K562 (cell line): ENCODE data around the gene SLC20A1. TPM values are rescaled to one million over a fixed set of nuclear protein-coding genes. Genes with fewer than 3 reads are reported as not detected.
A peak's percentile ranks its signal among the peaks of the same experiment; 100 is the strongest.

Experiments used
- ARID1B ChIP-seq: fragments of 450-650 bp; IDR thresholded peaks from 2 replicates; pipeline ENCODE4 v1.6.1; 2016; ENCODE audit warnings: antibody characterized with exemption, mild to moderate bottlenecking, inconsistent platforms
- ATF1 ChIP-seq, 2 experiments: fragments of 450-650 bp in 1 of 2; IDR thresholded peaks; 2 replicates each; pipeline ENCODE4 v1.6.1; 2016; ENCODE audit warnings: missing compliant biosample characterization in 1 of 2, missing genetic modification characterization in 1 of 2
- CUX1 ChIP-seq: fragments of 200-800 bp; sonication (Bioruptor generic); IDR thresholded peaks from 2 replicates; pipeline ENCODE4 v1.6.1; 2016; ENCODE audit warnings: missing genetic modification characterization, missing compliant biosample characterization
- FOXK2 ChIP-seq, 2 experiments: fragments of 450-650 bp; IDR thresholded peaks in 1 of 2; conservative IDR thresholded peaks in 1 of 2; 2 replicates each; pipeline ENCODE4 v1.6.1; 2016; ENCODE audit warnings: low read depth in 2 of 2, mild to moderate bottlenecking in 1 of 2
- NFATC3 ChIP-seq: fragments of 450-650 bp; IDR thresholded peaks from 2 replicates; pipeline ENCODE4 v1.6.1; 2017; ENCODE audit warnings: mild to moderate bottlenecking
- SP2 ChIP-seq: IDR thresholded peaks from 2 replicates; pipeline ENCODE4 v1.6.1; 2011; ENCODE audit warnings: mild to moderate bottlenecking, low read depth, low read length, moderate library complexity; ENCODE audit not compliant: poor library complexity, severe bottlenecking; ENCODE audit errors: extremely low read depth
- STAT5A ChIP-seq: IDR thresholded peaks from 2 replicates; pipeline ENCODE4 v1.6.1; 2012; ENCODE audit warnings: low read length, inconsistent platforms, borderline replicate concordance
- WHSC1 ChIP-seq: IDR thresholded peaks from one replicate; pipeline ENCODE4 v1.6.1; 2012; ENCODE audit warnings: low read length, control low read depth, inconsistent platforms
- ZKSCAN8 ChIP-seq: fragments of 200-800 bp; sonication (Bioruptor generic); IDR thresholded peaks from 2 replicates; pipeline ENCODE4 v1.6.1; 2016; ENCODE audit warnings: missing genetic modification characterization, missing compliant biosample characterization
- ZNF143 ChIP-seq: sonication (generic); formaldehyde crosslinking; IDR thresholded peaks from 2 replicates; pipeline ENCODE4 v1.9.0; 2022; ENCODE audit warnings: mild to moderate bottlenecking, missing genetic modification reagents
- ZNF217 ChIP-seq: sonication (generic); formaldehyde crosslinking; IDR thresholded peaks from 2 replicates; pipeline ENCODE4 v1.8.0; 2022; ENCODE audit warnings: mild to moderate bottlenecking, missing genetic modification reagents
- ZNF384 ChIP-seq: IDR thresholded peaks from 2 replicates; pipeline ENCODE4 v1.6.1; 2012; ENCODE audit warnings: low read depth, low read length, improper control_type of control experiment
- ZNF398 ChIP-seq: fragments of 250-450 bp; sonication (Bioruptor Pico); IDR thresholded peaks from 2 replicates; pipeline ENCODE4 v1.8.0; 2021; ENCODE audit warnings: moderate library complexity, mild to moderate bottlenecking, inconsistent platforms
- ZNF766 ChIP-seq: fragments of 200-800 bp; sonication (Bioruptor generic); conservative IDR thresholded peaks from 2 replicates; pipeline ENCODE4 v1.6.1; 2016; ENCODE audit warnings: missing genetic modification characterization, missing compliant biosample characterization
- polyA plus RNA-seq, 8 experiments: library from polyadenylated mRNA; depleted of rRNA in 4 of 8; stranded (reverse) in 5 of 8; unstranded in 3 of 8; fragments of >200 nt; fragmentation: Nextera tagmentation in 2 of 8; fragmentation: Illumina TruSeq in 1 of 8; extraction: Ambion mirVana in 2 of 8; extraction: Trizol in 1 of 8; gene quantifications; 2 replicates each; pipeline versions ENCODE4 v1.2.1 to v1.2.3, GENCODE V29; 2011 to 2014; ENCODE audit warnings: inconsistent platforms in 1 of 8, missing spikeins in 1 of 8
- total RNA-seq, 7 experiments: library from RNA; depleted of rRNA in 6 of 7; stranded (reverse); fragments of >200 nt in 6 of 7; fragmentation: Illumina TruSeq in 2 of 7; extraction: Trizol in 2 of 7; gene quantifications; 2 replicates each; pipeline versions ENCODE4 v1.2.1 to v1.2.3, GENCODE V29; 2011 to 2021; ENCODE audit warnings: low replicate concordance in 1 of 7
- TF ChIP-seq, protein P1 (sequence below): fragments of 450-650 bp; IDR thresholded peaks from 2 replicates; pipeline ENCODE4 v1.6.1; 2018; ENCODE audit not compliant: partially characterized antibody

The SLC20A1 gene
- total and polyA plus RNA-seq, 9 of the 15 experiments (the other 6 are each of a cell fraction or from before 2014, with no cell fraction given), result 53.8 to 150 (median 74.7) TPM

GRCh38 chr2:112683550-112684414 is 38.0 kb downstream of the SLC20A1 start (continued):
- TF ChIP-seq CUX1 (no peak), ZNF217 (CRISPR knock-in tag) (no peak), ZKSCAN8 (CRISPR knock-in tag) (no peak), ZNF143 (no peak), ZNF398 (CRISPR knock-in tag) (no peak), ATF1 (CRISPR knock-in tag; IDR thresholded peaks at IDR 0.05) (no peak), ATF1 (tag; IDR thresholded peaks at IDR 0.05) (peak; percentile 28; the same call in 1 of the 2 replicates), ARID1B (peak; percentile 97), STAT5A (peak; percentile 86), FOXK2 (conservative IDR thresholded peaks at IDR 0.05 in 1 of 2, IDR thresholded peaks at IDR 0.05 in 1 of 2; ENCODE audit: low read depth in 2 of 2) (peak; percentile 90 to 91), ZNF766 (CRISPR knock-in tag) (peak; percentile 55; the same call in 1 of the 2 replicates), NFATC3 (no peak), SP2 (no peak), ZNF384 (no peak), WHSC1 (no peak)
- TF ChIP-seq, protein P1, sequence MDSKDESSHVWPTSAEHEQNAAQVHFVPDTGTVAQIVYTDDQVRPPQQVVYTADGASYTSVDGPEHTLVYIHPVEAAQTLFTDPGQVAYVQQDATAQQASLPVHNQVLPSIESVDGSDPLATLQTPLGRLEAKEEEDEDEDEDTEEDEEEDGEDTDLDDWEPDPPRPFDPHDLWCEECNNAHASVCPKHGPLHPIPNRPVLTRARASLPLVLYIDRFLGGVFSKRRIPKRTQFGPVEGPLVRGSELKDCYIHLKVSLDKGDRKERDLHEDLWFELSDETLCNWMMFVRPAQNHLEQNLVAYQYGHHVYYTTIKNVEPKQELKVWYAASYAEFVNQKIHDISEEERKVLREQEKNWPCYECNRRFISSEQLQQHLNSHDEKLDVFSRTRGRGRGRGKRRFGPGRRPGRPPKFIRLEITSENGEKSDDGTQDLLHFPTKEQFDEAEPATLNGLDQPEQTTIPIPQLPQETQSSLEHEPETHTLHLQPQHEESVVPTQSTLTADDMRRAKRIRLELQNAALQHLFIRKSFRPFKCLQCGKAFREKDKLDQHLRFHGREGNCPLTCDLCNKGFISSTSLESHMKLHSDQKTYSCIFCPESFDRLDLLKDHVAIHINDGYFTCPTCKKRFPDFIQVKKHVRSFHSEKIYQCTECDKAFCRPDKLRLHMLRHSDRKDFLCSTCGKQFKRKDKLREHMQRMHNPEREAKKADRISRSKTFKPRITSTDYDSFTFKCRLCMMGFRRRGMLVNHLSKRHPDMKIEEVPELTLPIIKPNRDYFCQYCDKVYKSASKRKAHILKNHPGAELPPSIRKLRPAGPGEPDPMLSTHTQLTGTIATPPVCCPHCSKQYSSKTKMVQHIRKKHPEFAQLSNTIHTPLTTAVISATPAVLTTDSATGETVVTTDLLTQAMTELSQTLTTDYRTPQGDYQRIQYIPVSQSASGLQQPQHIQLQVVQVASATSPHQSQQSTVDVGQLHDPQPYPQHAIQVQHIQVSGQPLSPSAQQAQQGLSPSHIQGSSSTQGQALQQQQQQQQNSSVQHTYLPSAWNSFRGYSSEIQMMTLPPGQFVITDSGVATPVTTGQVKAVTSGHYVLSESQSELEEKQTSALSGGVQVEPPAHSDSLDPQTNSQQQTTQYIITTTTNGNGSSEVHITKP, result peak; percentile 56
